ENCODE results near the gene LENEP.

Gene LENEP

GRCh38 chr1:154948079-154948478 lies 45.3 kb upstream of the LENEP start:
- TF ChIP-seq CTCF (conservative IDR thresholded peaks at IDR 0.05; ENCODE audit: low read depth, low read length): no peak
- no peak for DNase-seq (ENCODE audit: low read depth)
- no peak overlapping the region for H3K4me3 ChIP-seq (ENCODE audit: low read depth, low read length)

GRCh38 chr1:154951901-154952657 lies 41.3 kb upstream of the LENEP start:
- no peak for DNase-seq (ENCODE audit: low read depth)
- TF ChIP-seq CTCF (conservative IDR thresholded peaks at IDR 0.05; ENCODE audit: low read depth, low read length): no peak
- no peak overlapping the region for H3K4me3 ChIP-seq (ENCODE audit: low read depth, low read length)

- no peak for DNase-seq (ENCODE audit: low read depth)
- no peak for TF ChIP-seq CTCF (conservative IDR thresholded peaks at IDR 0.05; ENCODE audit: low read depth, low read length)
- no peak overlapping the region for H3K4me3 ChIP-seq (ENCODE audit: low read depth, low read length)
Measured at GRCh38 chr1:154952664-154953063, 40.7 kb upstream of the LENEP start.

- no peak for TF ChIP-seq CTCF (conservative IDR thresholded peaks at IDR 0.05; ENCODE audit: low read depth, low read length)
Measured at GRCh38 chr1:154953611-154954038, 39.8 kb upstream of the LENEP start.

GRCh38 chr1:154954541-154954940 lies 38.8 kb upstream of the LENEP start:
- no peak overlapping the region for H3K4me3 ChIP-seq (ENCODE audit: low read depth, low read length)
- DNase-seq (ENCODE audit: low read depth): no peak
- no peak for TF ChIP-seq CTCF (conservative IDR thresholded peaks at IDR 0.05; ENCODE audit: low read depth, low read length)

More at GRCh38 chr1:154953611-154954038, 39.8 kb upstream of the LENEP start:
- no peak overlapping the region for H3K4me3 ChIP-seq (ENCODE audit: low read depth, low read length)
- no peak for DNase-seq (ENCODE audit: low read depth)

- DNase-seq (ENCODE audit: low read depth): peak; percentile 89
- H3K4me3 ChIP-seq (ENCODE audit: low read depth, low read length): peak overlapping the region; percentile 68
- no peak for TF ChIP-seq CTCF (conservative IDR thresholded peaks at IDR 0.05; ENCODE audit: low read depth, low read length)
Measured at GRCh38 chr1:154955039-154955717, 38.2 kb upstream of the LENEP start.

All from choroid plexus epithelial cell (primary cell).